HFF-Myc (cell line): ENCODE measurements around the gene HMOX2.
A peak's percentile ranks its signal among the peaks of the same experiment; 100 is the strongest.

ENCODE experiments used
- DNase-seq: peaks from one replicate; pipeline ENCODE4 v3.0.0-alpha.2; 2011; ENCODE audit warnings: low read depth; ENCODE audit errors: extremely low read depth
- H3K4me3 ChIP-seq: replicated peaks from 2 replicates; pipeline ENCODE4 v1.5.1; 2011; ENCODE audit warnings: low read depth, mild to moderate bottlenecking, control low read depth, low read length
- CTCF ChIP-seq: IDR thresholded peaks from 2 replicates; pipeline ENCODE4 v1.5.1; 2012; ENCODE audit warnings: mild to moderate bottlenecking, low read depth, low read length, control low read depth; ENCODE audit errors: missing control alignments

Gene HMOX2

GRCh38 chr16:4472880-4473279 lies 3.3 kb upstream of the HMOX2 start:
- TF ChIP-seq CTCF, result no peak

DNA sequence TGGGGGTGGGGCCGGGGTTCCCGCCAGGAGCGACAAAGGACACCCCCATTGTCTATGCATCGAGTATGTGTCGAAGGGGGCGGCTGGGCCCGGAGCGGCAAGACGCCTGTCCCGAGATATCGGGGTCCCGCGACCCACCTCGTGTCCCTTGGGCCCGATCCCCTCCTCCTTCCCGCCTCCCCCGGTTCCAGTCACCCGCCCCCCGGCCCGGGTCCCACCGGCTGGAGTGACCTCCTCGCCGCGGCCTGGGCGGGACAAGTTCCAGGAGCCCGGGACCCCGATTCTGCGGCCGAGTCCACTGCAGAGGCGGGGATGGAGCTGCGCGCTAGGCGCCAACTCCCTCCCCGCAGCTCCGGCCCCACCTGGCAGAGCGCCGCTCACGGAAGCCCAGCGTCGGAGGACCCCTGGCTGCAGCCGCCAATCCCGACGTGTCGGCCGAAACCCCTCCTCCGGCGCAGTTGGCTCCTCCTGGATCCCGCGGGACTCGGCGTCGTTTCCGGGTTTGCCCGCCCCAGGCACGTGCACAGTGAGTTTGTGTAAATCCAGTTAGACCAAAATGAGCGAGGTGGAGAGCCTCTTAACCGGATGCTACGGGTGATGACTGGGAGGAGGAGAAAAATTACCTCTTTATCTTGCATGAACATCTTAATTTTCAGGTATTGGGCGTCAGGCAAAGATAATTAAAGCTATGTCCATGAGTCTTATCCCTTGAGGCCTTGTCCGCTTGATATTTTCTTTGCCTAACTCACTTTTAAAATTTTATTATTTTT lies 1.8 kb upstream of the HMOX2 start, which contains the start of gene NMRAL1:
TSS of gene NMRAL1 (minus strand) at position 434 of the 770 bp plus-strand sequence. CDS start 493 bp downstream, outside the sequence.
- TF ChIP-seq CTCF, result no peak
- DNase-seq, result peak; percentile 73
- H3K4me3 ChIP-seq, result peak within 1 kb of the TSS; percentile 79

More at GRCh38 chr16:4472880-4473279, 3.3 kb upstream of the HMOX2 start:
- peak overlapping the region; percentile 79 for H3K4me3 ChIP-seq
- DNase-seq, result no peak

GRCh38 chr16:4477966-4478365 lies 1.8 kb downstream of the HMOX2 start:
- peak; percentile 17 for TF ChIP-seq CTCF
- H3K4me3 ChIP-seq, result peak overlapping the region; percentile 85; the same call in 1 of the 2 replicates
- DNase-seq, result no peak

- no peak overlapping the region for H3K4me3 ChIP-seq
Measured at GRCh38 chr16:4481526-4481925, 5.3 kb downstream of the HMOX2 start.

DNA sequence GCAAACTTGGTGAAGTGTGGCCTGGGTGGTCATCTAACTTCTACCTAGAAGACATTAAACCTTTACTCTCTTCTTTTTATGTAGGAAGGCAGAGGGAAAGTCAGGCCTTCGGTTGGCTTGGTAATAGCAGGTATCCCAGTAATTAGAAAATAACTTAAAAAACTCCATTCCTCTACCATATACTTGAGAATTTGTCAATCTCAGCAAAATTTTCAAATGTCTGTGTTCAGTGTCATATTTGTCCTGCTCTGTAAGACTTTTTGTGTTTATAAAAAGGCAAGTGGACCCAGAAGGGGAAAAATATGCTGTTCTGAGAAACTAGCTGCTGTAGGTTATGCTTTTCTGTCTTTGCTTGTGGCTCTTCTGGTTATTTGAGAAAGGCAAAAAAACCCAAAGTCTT lies 5.8 kb downstream of the HMOX2 start:
- DNase-seq, result no peak
- no peak for TF ChIP-seq CTCF
- no peak overlapping the region for H3K4me3 ChIP-seq

More at GRCh38 chr16:4481526-4481925, 5.3 kb downstream of the HMOX2 start:
- TF ChIP-seq CTCF, result no peak
- DNase-seq, result no peak

GRCh38 chr16:4486126-4486893 lies 10.1 kb downstream of the HMOX2 start:
- no peak overlapping the region for H3K4me3 ChIP-seq
- DNase-seq, result no peak
- TF ChIP-seq CTCF, result no peak
